ENCODE measurements around the gene POTEB3. TPM values are rescaled to one million over a fixed set of nuclear protein-coding genes. Genes with fewer than 3 reads are reported as not detected.
"Not testable (repeated sequence)": the region's sequence is repeated elsewhere in the genome, so short reads cannot be mapped to it uniquely, and the experiment has no call there.

The POTEB3 gene
- total RNA-seq, 2 donors from 2014 or later: not detected

DNA sequence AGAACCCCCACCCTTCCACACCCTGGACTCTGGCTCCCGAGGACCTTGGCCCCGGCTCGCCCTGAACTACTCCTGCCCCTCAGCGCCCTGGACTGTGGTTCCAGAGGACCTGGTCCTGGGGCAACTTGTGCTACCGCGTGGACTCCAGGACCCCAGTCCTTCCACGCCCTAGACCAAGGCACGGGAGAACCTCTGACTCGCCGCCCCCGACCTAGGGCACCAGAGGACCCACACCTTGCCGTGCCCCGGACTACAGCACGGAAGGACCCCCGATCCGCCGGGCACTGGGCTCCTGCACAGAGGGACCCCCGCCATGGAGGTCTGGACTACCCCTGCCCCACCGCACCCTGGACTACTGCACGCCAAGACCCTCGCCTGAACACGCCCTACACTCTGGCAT is 71.7 kb downstream of the POTEB3 start:
- not testable (repeated sequence) for H3K9me3 ChIP-seq (ENCODE audit: control insufficient read depth, low read length, poor library complexity, severe bottlenecking); H3K36me3 Mint-ChIP-seq (ENCODE audit: low read depth); ATAC-seq; H3K4me3 Mint-ChIP-seq; H3K4me1 Mint-ChIP-seq; H3K27me3 Mint-ChIP-seq; H3K27ac Mint-ChIP-seq
- DNase-seq: peak in 1 of 3 donors; percentile 0
